Fibroblast of lung (primary cell): ENCODE data around the gene CSH2. TPM values are rescaled to one million over a fixed set of nuclear protein-coding genes. Genes with fewer than 3 reads are reported as not detected.

Experiments
- DNase-seq, 2 donors: peaks; one replicate each; pipeline versions ENCODE4 v3.0.0 to v3.0.0-alpha.2; 2010; ENCODE audit warnings: low read depth in 2 of 2
- H2AFZ ChIP-seq: 2 replicates; pipeline ENCODE4 v1.5.1; 2012; ENCODE audit warnings: low read length, control low read depth, inconsistent platforms
- H3K27ac ChIP-seq: 2 replicates; pipeline ENCODE4 v1.5.1; 2011; ENCODE audit warnings: low read length, control low read depth; ENCODE audit not compliant: insufficient read depth
- H3K27me3 ChIP-seq: 2 replicates; pipeline ENCODE4 v1.5.1; 2011; ENCODE audit warnings: mild to moderate bottlenecking, low read length; ENCODE audit not compliant: control insufficient read depth, insufficient read depth
- H3K36me3 ChIP-seq: 2 replicates; pipeline ENCODE4 v1.5.1; 2011; ENCODE audit warnings: low read length; ENCODE audit not compliant: control insufficient read depth, insufficient read depth
- H3K4me1 ChIP-seq: 2 replicates; pipeline ENCODE4 v1.5.1; 2011; ENCODE audit warnings: low read length; ENCODE audit not compliant: control insufficient read depth, insufficient read depth; ENCODE audit errors: extremely low read depth
- H3K4me2 ChIP-seq: 2 replicates; pipeline ENCODE4 v1.5.1; 2011; ENCODE audit warnings: low read length, control low read depth; ENCODE audit not compliant: insufficient read depth; ENCODE audit errors: extremely low read depth
- H3K4me3 ChIP-seq, 4 experiments: fragments of 200-600 bp in 1 of 4; sonication (generic) in 1 of 4; replicated peaks in 1 of 4; 2 replicates each; pipeline ENCODE4 v1.5.1; 2011 to 2016; ENCODE audit warnings: low read length in 4 of 4, low read depth in 3 of 4, mild to moderate bottlenecking in 3 of 4, control low read depth in 2 of 4, inconsistent platforms in 1 of 4, mixed read lengths in 1 of 4; ENCODE audit not compliant: insufficient read depth in 1 of 4; ENCODE audit errors: control extremely low read depth in 1 of 4
- H3K79me2 ChIP-seq: 2 replicates; pipeline ENCODE4 v1.5.1; 2012; ENCODE audit warnings: mild to moderate bottlenecking, low read length, inconsistent platforms; ENCODE audit not compliant: control insufficient read depth, insufficient read depth
- H3K9ac ChIP-seq: 2 replicates; pipeline ENCODE4 v1.5.1; 2011; ENCODE audit warnings: mild to moderate bottlenecking, low read length, control low read depth; ENCODE audit not compliant: insufficient read depth
- H3K9me3 ChIP-seq: 2 replicates; pipeline ENCODE4 v1.5.1; 2012; ENCODE audit warnings: low read depth, low read length; ENCODE audit not compliant: control insufficient read depth, insufficient read depth
- H4K20me1 ChIP-seq: 2 replicates; pipeline ENCODE4 v1.5.1; 2011; ENCODE audit warnings: low read length; ENCODE audit not compliant: control insufficient read depth, insufficient read depth; ENCODE audit errors: extremely low read depth
- CTCF ChIP-seq, 2 donors: IDR thresholded peaks in 1 of 2; conservative IDR thresholded peaks in 1 of 2; 1 replicate in 1 of 2; 2 replicates in 1 of 2; pipeline ENCODE4 v1.5.1; 2011 to 2012; ENCODE audit warnings: low read length in 2 of 2, control low read depth in 1 of 2, inconsistent platforms in 1 of 2, low read depth in 1 of 2, mild to moderate bottlenecking in 1 of 2
- EZH2 ChIP-seq: IDR thresholded peaks from 2 replicates; pipeline ENCODE4 v1.5.1; 2012; ENCODE audit warnings: low read length, control low read depth, mild to moderate bottlenecking; ENCODE audit errors: missing control alignments
- polyA plus RNA-seq, 2 donors: library from polyadenylated mRNA; depleted of rRNA in 1 of 2; stranded (reverse) in 1 of 2; unstranded in 1 of 2; fragments of >200 nt; gene quantifications; 2 replicates each; pipeline ENCODE4 v1.2.1, GENCODE V29; 2011 to 2012; ENCODE audit warnings: missing spikeins in 1 of 2
- total RNA-seq: library from RNA; depleted of rRNA; stranded (reverse); fragments of >200 nt; gene quantifications from 2 replicates; pipeline ENCODE4 v1.2.1, GENCODE V29; 2014

Gene CSH2
- total and polyA plus RNA-seq, 2 donors (not counting 1 experiment from before 2014, with no cell fraction given): not detected

GRCh38 chr17:63837480-63837879 lies 36.0 kb downstream of the CSH2 start:
- peaks cover 49% of the 10 kb centered on the region for H3K79me2 ChIP-seq

DNA sequence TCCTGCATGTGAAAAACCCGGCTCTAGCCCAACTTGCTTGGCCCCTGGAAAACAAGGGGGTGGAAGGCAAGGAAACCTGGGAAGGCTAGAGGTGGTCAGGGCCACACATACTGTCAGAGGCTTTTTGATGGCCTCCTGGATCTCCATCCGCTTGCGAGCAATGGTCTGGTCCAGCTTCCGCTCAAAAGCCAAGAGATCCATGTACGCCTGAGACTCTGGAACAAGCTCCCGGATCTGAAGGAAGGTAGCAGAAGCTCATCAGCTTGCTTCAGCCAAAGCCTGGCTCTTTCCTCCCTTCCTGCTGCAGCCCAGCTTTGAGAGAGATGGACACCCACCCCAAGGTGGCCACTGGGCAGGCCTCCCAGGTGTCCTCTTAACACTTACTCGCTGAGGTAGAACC lies 36.7 kb downstream of the CSH2 start:
- DNase-seq: no peak
- Histone ChIP-seq H3K9me3 (no peaks in the 10 kb centered on the region), H3K4me1 (peaks cover 17% of the 10 kb centered on the region), H3K27me3 (no peaks in the 10 kb centered on the region), H3K4me3 (no peak overlapping the region), H3K4me2 (no peak overlapping the region), H4K20me1 (no peaks in the 10 kb centered on the region), H3K79me2 (peaks cover 46% of the 10 kb centered on the region), H3K27ac (no peak overlapping the region), H2AFZ (no peak overlapping the region), H3K36me3 (peaks cover 22% of the 10 kb centered on the region), H3K9ac (no peak overlapping the region)
- TF ChIP-seq CTCF (conservative IDR thresholded peaks at IDR 0.05 in 1 of 2, IDR thresholded peaks at IDR 0.05 in 1 of 2; ENCODE audit: low read depth in 1 of 2, low read length in 2 of 2) (no peak), EZH2 (no peak)

More at GRCh38 chr17:63837480-63837879, 36.0 kb downstream of the CSH2 start:
- no peak for TF ChIP-seq EZH2
- TF ChIP-seq CTCF (conservative IDR thresholded peaks at IDR 0.05 in 1 of 2, IDR thresholded peaks at IDR 0.05 in 1 of 2; ENCODE audit: low read depth in 1 of 2, low read length in 2 of 2): no peak
- Histone ChIP-seq H3K4me2 (no peak overlapping the region), H2AFZ (no peak overlapping the region), H3K27me3 (no peaks in the 10 kb centered on the region), H3K9ac (no peak overlapping the region), H3K9me3 (no peaks in the 10 kb centered on the region), H3K27ac (no peak overlapping the region), H4K20me1 (no peaks in the 10 kb centered on the region), H3K36me3 (peaks cover 21% of the 10 kb centered on the region), H3K4me1 (peaks cover 17% of the 10 kb centered on the region), H3K4me3 (no peak overlapping the region)
- DNase-seq: no peak

DNA sequence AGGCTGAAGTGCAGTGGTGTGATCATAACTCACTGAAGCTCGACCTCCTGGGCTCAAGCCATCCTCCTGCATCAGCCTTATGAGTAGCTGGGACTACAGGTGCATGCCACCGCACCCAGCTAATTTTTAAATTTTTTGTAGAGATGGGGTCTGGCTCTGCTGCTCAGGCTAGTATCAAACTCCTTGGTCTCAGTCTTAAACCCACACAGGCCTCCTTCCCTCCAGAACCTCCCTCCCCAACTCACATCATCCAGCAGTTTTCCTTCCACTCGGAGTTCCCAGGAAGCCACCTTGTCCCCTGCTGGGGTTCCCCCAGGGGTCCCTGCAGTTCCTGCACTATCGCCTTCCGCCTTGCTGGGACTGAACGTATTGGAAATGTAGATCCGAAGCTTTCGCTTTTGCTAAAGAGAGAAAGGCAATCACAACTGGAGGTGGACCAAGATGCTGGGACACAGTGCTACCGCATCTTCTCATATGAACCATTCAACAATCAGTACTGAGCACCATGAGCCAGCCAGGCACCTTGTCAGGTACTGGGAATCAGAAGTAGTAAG lies 38.2 kb downstream of the CSH2 start:
- H3K9ac ChIP-seq: no peak overlapping the region
- no peaks in the 10 kb centered on the region for H3K9me3 ChIP-seq
- H3K4me1 ChIP-seq: peaks cover 10% of the 10 kb centered on the region
- no peak overlapping the region for H3K4me2 ChIP-seq
- H2AFZ ChIP-seq: no peak overlapping the region
- peaks cover 35% of the 10 kb centered on the region for H3K36me3 ChIP-seq
- H3K27me3 ChIP-seq: no peaks in the 10 kb centered on the region
- no peak for DNase-seq
- H3K27ac ChIP-seq: no peak overlapping the region
- H4K20me1 ChIP-seq: no peaks in the 10 kb centered on the region
- H3K4me3 ChIP-seq: no peak overlapping the region
- TF ChIP-seq CTCF (conservative IDR thresholded peaks at IDR 0.05 in 1 of 2, IDR thresholded peaks at IDR 0.05 in 1 of 2; ENCODE audit: low read depth in 1 of 2, low read length in 2 of 2) (no peak), EZH2 (no peak)
- peaks cover 32% of the 10 kb centered on the region for H3K79me2 ChIP-seq
